H9 (cell line): ENCODE results near the gene TMCO2. TPM values are rescaled to one million over a fixed set of nuclear protein-coding genes. Genes with fewer than 3 reads are reported as not detected.

Source experiments
- DNase-seq: peaks from one replicate; pipeline ENCODE4 v3.0.0-alpha.2; 2017
- H2AFZ ChIP-seq: one replicate; pipeline ENCODE4 v1.6.1; 2013; ENCODE audit warnings: mild to moderate bottlenecking, low read length, control low read depth, moderate library complexity
- H2AK5ac ChIP-seq: 2 replicates; pipeline ENCODE4 v1.6.1; 2013; ENCODE audit warnings: low read length, control low read depth, mixed read lengths; ENCODE audit not compliant: insufficient read length
- H2BK120ac ChIP-seq: one replicate; pipeline ENCODE4 v1.6.1; 2013; ENCODE audit warnings: low read depth, mild to moderate bottlenecking, low read length, control low read depth, inconsistent platforms; ENCODE audit not compliant: poor library complexity, severe bottlenecking
- H2BK12ac ChIP-seq: 2 replicates; pipeline ENCODE4 v1.6.1; 2013; ENCODE audit warnings: low read length, control low read depth, mixed read lengths, low read depth; ENCODE audit not compliant: insufficient read length
- H2BK15ac ChIP-seq: 2 replicates; pipeline ENCODE4 v1.6.1; 2013; ENCODE audit warnings: low read depth, low read length, control low read depth
- H2BK20ac ChIP-seq: one replicate; pipeline ENCODE4 v1.6.1; 2013; ENCODE audit warnings: low read depth, mild to moderate bottlenecking, low read length, control low read depth, inconsistent platforms; ENCODE audit not compliant: poor library complexity, severe bottlenecking
- H2BK5ac ChIP-seq: 2 replicates; pipeline ENCODE4 v1.6.1; 2013; ENCODE audit warnings: low read length, control low read depth, mixed read lengths; ENCODE audit not compliant: insufficient read length
- H3K14ac ChIP-seq: 2 replicates; pipeline ENCODE4 v1.6.1; 2013; ENCODE audit warnings: low read length, control low read depth; ENCODE audit not compliant: insufficient read depth
- H3K18ac ChIP-seq: 2 replicates; pipeline ENCODE4 v1.6.1; 2013; ENCODE audit warnings: low read depth, mild to moderate bottlenecking, mixed read lengths, low read length, control low read depth; ENCODE audit not compliant: insufficient read length
- H3K23ac ChIP-seq: 2 replicates; pipeline ENCODE4 v1.6.1; 2013; ENCODE audit warnings: low read length, control low read depth, mixed read lengths, low read depth; ENCODE audit not compliant: insufficient read length
- H3K23me2 ChIP-seq: 2 replicates; pipeline ENCODE4 v1.6.1; 2013; ENCODE audit warnings: low read depth, mild to moderate bottlenecking, mixed read lengths, low read length, control low read depth; ENCODE audit not compliant: insufficient read length, poor library complexity, severe bottlenecking
- H3K27ac ChIP-seq: 2 replicates; pipeline ENCODE4 v1.5.1; 2013; ENCODE audit warnings: low read length, control low read depth, mixed read lengths, low read depth; ENCODE audit not compliant: insufficient read length
- H3K27me3 ChIP-seq: 2 replicates; pipeline ENCODE4 v1.6.1; 2013; ENCODE audit warnings: low read length, control low read depth, inconsistent platforms; ENCODE audit not compliant: insufficient read depth
- H3K4ac ChIP-seq: 2 replicates; pipeline ENCODE4 v1.6.1; 2013; ENCODE audit warnings: low read depth, mild to moderate bottlenecking, control low read depth, inconsistent platforms, low read length, moderate library complexity
- H3K4me1 ChIP-seq: 2 replicates; pipeline ENCODE4 v1.6.1; 2013; ENCODE audit warnings: low read length, control low read depth, inconsistent platforms; ENCODE audit not compliant: insufficient read depth
- H3K4me2 ChIP-seq: 2 replicates; pipeline ENCODE4 v1.6.1; 2013; ENCODE audit warnings: low read length, control low read depth, mixed read lengths; ENCODE audit not compliant: insufficient read length, insufficient read depth
- H3K56ac ChIP-seq: 2 replicates; pipeline ENCODE4 v1.6.1; 2013; ENCODE audit warnings: low read depth, mild to moderate bottlenecking, mixed read lengths, low read length, control low read depth; ENCODE audit not compliant: insufficient read length
- H3K79me1 ChIP-seq: 2 replicates; pipeline ENCODE4 v1.6.1; 2013; ENCODE audit warnings: low read depth, mild to moderate bottlenecking, moderate library complexity, low read length, control low read depth, inconsistent platforms; ENCODE audit not compliant: insufficient read depth, poor library complexity, severe bottlenecking
- H3K79me2 ChIP-seq: 2 replicates; pipeline ENCODE4 v1.6.1; 2013; ENCODE audit warnings: low read length, control low read depth, inconsistent platforms; ENCODE audit not compliant: insufficient read depth
- H3K9ac ChIP-seq: 2 replicates; pipeline ENCODE4 v1.6.1; 2013; ENCODE audit warnings: low read length, control low read depth, mixed read lengths; ENCODE audit not compliant: insufficient read length; ENCODE audit errors: extremely low read depth
- H3K9me3 ChIP-seq: one replicate; pipeline ENCODE4 v1.6.1; 2013; ENCODE audit warnings: low read depth, low read length, inconsistent platforms; ENCODE audit not compliant: control insufficient read depth
- H3T11ph ChIP-seq: one replicate; pipeline ENCODE4 v1.6.1; 2013; ENCODE audit warnings: mild to moderate bottlenecking, low read length, control low read depth, inconsistent platforms
- H4K20me1 ChIP-seq: one replicate; pipeline ENCODE4 v1.6.1; 2013; ENCODE audit not compliant: control insufficient read depth, insufficient read length, insufficient read depth
- H4K5ac ChIP-seq: 2 replicates; pipeline ENCODE4 v1.6.1; 2013; ENCODE audit warnings: low read depth, mild to moderate bottlenecking, mixed read lengths, low read length, control low read depth; ENCODE audit not compliant: insufficient read length
- H4K8ac ChIP-seq: replicated peaks from 2 replicates; pipeline ENCODE4 v1.6.1; 2013; ENCODE audit warnings: low read length, control low read depth, mixed read lengths, low read depth; ENCODE audit not compliant: insufficient read length
- H4K91ac ChIP-seq: 2 replicates; pipeline ENCODE4 v1.6.1; 2013; ENCODE audit warnings: low read depth, mild to moderate bottlenecking, moderate library complexity, mixed read lengths, low read length, control low read depth; ENCODE audit not compliant: insufficient read length
- H3K27ac Mint-ChIP-seq, 3 experiments: 2 replicates in 2 of 3; 3 replicates in 1 of 3; pipeline ENCODE4 v1.8.0; 2020 to 2021; ENCODE audit warnings: mixed read lengths in 3 of 3, mild to moderate bottlenecking in 1 of 3, moderate library complexity in 1 of 3
- H3K27me3 Mint-ChIP-seq: 2 replicates; pipeline ENCODE4 v1.8.0; 2021; ENCODE audit warnings: low read depth, mild to moderate bottlenecking, moderate library complexity, mixed read lengths
- H3K36me3 Mint-ChIP-seq, 3 experiments: 2 replicates in 2 of 3; 3 replicates in 1 of 3; pipeline ENCODE4 v1.8.0; 2020 to 2021; ENCODE audit warnings: low read depth in 3 of 3, mixed read lengths in 3 of 3; ENCODE audit not compliant: insufficient read depth in 1 of 3
- H3K4me1 Mint-ChIP-seq, 2 experiments: 2 replicates each; pipeline ENCODE4 v1.8.0; 2020; ENCODE audit warnings: mixed read lengths in 2 of 2
- H3K4me3 Mint-ChIP-seq, 2 experiments: 2 replicates in 1 of 2; 3 replicates in 1 of 2; pipeline ENCODE4 v1.8.0; 2020 to 2021; ENCODE audit warnings: mild to moderate bottlenecking in 2 of 2, mixed read lengths in 2 of 2, moderate library complexity in 1 of 2
- H3K9me3 Mint-ChIP-seq, 2 experiments: 2 replicates in 1 of 2; 3 replicates in 1 of 2; pipeline ENCODE4 v1.8.0; 2020; ENCODE audit warnings: mild to moderate bottlenecking in 2 of 2, mixed read lengths in 2 of 2, moderate library complexity in 1 of 2
- CTCF ChIP-seq: fragments of 200-600 bp; sonication (generic); conservative IDR thresholded peaks from 3 replicates; pipeline ENCODE4 v1.8.0; 2021; ENCODE audit warnings: antibody characterized with exemption, mild to moderate bottlenecking
- WGBS: extraction: QIAGEN DNeasy Blood & Tissue Kit; methylation state at CpG from one replicate; pipeline ENCODE4 v1.1.7; 2013; ENCODE audit warnings: missing lambda C conversion rate, low lambda C conversion rate, mixed read lengths; ENCODE audit not compliant: insufficient read length; ENCODE audit errors: extremely low coverage; 5-methylcytosine and 5-hydroxymethylcytosine counted together
- total RNA-seq: library from RNA; stranded (reverse); gene quantifications from 2 replicates; pipeline ENCODE4 v1.2.1, GENCODE V29; 2021

TMCO2 gene
- total RNA-seq, 1 experiment from 2014 or later, result not detected

GRCh38 chr1:40224040-40224439 is 23.7 kb upstream of the TMCO2 start:
- no peak overlapping the region for H3K9ac ChIP-seq
- Mint-ChIP-seq H3K27ac (no peak overlapping the region), H3K27me3 (no peaks in the 10 kb centered on the region), H3K36me3 (peaks cover 0 to 6% (median 1%) of the 10 kb centered on the region in 3 experiments; a peak in 5 of 7 replicates), H3K4me3 (no peak overlapping the region), H3K4me1 (no peaks in the 10 kb centered on the region), H3K9me3 (no peaks in the 10 kb centered on the region)
- no peak overlapping the region for H2BK20ac ChIP-seq
- no peaks in the 10 kb centered on the region for H3K27me3 ChIP-seq
- H2AK5ac ChIP-seq, result no peak overlapping the region
- no CpG with 5 or more reads among the region's 6 CpGs for WGBS
- DNase-seq, result no peak
- no peaks in the 10 kb centered on the region for H3K23me2 ChIP-seq
- H4K20me1 ChIP-seq, result no peaks in the 10 kb centered on the region
- no peaks in the 10 kb centered on the region for H3K79me1 ChIP-seq
- no peak overlapping the region for H3T11ph ChIP-seq
- no peak overlapping the region for H3K27ac ChIP-seq
- no peak overlapping the region for H2BK15ac ChIP-seq
- no peak overlapping the region for H2BK5ac ChIP-seq
- H2BK120ac ChIP-seq, result no peak overlapping the region
- no peak overlapping the region for H2BK12ac ChIP-seq
- H3K23ac ChIP-seq, result no peak overlapping the region
- no peak overlapping the region for H4K8ac ChIP-seq
- no peak overlapping the region for H3K14ac ChIP-seq
- no peak overlapping the region for H3K4ac ChIP-seq
- H3K79me2 ChIP-seq, result no peaks in the 10 kb centered on the region
- H4K91ac ChIP-seq, result no peak overlapping the region
- no peak overlapping the region for H3K56ac ChIP-seq
- no peak overlapping the region for H3K18ac ChIP-seq
- no peak overlapping the region for H3K4me2 ChIP-seq
- no peak for TF ChIP-seq CTCF
- H4K5ac ChIP-seq, result no peak overlapping the region
- H3K9me3 ChIP-seq, result no peaks in the 10 kb centered on the region
- H2AFZ ChIP-seq, result no peak overlapping the region
- H3K4me1 ChIP-seq, result no peaks in the 10 kb centered on the region
